NCI-H2227 (cell line): Measurements from ENCODE around the gene RTL10.
A peak's percentile ranks its signal among the peaks of the same experiment; 100 is the strongest.

Experiments
- DNase-seq: peaks from one replicate; lab custom pipeline; 2025; ENCODE audit not compliant: unreplicated experiment; lab: John Stamatoyannopoulos, UW

RTL10 gene

DNA sequence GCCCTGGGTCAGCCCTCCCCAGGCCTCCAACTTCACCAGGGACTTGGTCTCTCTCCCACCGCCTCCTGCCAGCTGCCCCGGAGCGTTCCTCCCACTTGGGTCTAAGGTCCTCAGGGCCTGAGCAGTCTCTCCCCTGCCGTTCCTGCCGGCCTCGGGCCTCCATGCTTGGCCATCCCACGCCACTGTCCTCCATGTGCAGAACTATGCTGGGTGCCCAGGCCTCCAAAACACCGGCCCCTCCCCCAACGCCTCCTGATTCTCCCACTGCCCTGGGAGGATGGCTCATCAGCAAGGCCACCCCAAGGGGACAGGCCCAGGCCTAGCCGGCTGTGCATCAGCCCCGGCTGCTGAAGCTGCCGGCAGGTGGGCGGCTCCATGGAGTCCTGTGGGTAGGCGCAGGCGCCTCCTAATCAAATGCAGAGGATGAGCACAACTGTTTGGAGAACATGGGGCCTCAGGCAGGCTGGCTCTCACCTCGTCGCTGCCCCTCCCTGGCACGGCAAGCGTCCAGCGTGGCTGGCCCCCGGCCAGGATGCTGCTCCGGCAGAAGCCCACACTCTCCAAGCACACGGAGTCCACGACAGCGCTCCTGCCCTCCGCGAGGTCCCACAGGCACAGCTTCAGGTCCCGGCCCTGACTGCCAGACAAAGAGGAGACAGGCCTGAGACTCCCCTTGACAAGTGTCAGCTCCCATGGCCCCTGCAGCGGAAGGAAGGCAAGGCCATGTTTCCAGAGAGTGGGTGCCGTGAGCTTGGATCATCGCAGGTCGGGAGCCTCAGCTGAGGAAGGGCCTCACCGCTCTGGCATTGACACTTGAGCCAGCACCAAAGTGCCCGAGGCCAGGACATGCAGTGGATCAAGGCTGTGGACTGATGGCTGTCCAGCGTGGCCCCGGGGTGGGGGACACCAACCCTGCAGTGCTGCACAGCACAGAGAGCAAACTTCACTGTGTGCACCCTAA, 42.6 kb downstream of the RTL10 start:
- no peak for DNase-seq

DNA sequence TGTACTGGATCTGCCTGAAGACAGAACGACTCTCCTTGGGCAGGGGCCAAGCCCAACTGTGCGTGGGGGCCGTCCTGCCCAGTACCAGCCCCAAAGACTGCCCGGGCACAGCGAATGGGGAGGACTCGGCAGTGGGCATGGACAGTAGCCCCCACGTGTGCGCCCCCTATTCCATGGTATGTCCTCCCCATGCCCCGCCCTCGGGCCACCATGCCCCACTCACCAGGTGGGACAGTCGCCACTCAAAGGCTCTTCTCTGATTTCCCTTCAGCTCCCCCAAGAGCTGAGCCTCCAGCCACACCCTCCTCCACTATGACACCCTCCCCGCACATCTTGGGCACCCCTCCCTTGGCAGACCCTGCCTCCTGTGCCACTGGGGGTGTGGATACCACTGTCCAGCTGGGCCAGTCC, 43.5 kb downstream of the RTL10 start:
- no peak for DNase-seq

DNA sequence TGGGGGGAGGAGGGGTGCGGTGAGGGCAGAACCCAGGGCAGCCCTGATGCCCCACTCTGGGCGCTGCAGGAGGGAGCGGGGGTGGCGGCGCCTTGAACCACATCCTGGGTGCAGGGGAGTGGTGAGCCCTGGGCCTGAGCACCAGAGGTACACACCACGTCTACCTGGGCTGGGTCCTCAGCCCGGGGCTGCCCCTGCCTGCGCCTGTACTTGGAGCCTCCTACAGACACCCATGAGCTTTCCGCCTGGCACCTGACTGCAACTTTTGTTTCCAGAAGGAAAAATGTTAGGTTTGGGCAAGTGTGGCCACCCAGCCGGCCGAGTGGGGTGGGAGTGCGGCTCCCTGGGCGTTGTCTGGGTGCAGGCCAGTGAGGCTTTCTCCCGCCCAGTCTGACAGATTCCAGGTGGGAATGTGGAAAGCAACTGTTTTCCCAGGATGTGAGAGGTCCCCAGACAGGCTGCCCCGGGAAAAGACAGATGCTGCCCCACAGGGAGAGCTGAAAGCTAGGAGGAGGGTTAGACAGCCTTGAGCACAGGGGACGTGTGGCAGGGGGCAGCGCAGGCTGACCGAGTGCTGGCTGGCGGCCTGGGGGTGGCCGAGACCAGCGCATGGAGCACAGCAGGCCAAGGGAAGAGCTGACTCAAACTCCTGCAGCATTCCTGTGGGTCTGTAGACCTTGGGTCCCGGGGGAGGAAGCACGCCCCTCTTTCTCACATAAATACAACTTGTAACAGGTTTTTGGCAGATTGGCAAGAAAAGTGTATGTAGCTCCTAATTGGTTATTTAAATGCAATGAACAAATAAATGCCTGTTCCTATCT, 44.1 kb downstream of the RTL10 start:
- DNase-seq, result no peak

- DNase-seq, result no peak
Observed at GRCh38 chr22:19809741-19810140, 44.9 kb downstream of the RTL10 start.

DNA sequence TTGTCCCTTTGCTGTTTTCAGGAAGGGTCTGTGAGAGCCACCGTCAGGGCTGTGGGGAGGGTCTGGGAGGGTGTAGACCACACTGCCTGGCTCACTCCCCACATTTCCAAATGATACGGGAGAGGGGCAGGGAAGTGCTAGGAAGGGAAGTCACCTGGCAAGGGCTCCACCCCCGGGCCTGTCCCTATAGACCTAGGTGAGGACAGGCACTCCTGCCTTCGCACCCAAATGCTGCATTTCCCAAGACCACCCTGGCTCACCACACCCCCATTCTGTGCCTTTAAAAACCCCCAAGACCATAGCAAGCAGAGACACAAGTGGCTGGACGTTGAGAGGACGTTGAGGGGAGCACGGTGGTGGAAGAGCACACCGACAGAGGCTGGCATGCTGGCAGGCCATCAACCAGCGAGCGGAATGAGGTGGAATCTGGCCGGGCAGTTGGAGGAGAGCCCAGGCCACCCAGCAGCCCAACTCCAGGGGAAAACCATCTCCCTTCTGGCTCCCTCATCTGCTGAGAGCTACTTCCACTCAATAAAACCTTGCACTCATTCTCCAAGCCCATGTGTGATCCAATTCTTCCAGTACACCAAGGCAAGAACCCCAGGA, 45.7 kb downstream of the RTL10 start:
- no peak for DNase-seq

- no peak for DNase-seq
Observed at GRCh38 chr22:19807914-19808872, 46.5 kb downstream of the RTL10 start.

GRCh38 chr22:19807161-19807913, 47.3 kb downstream of the RTL10 start:
- DNase-seq, result no peak

- DNase-seq, result peak; percentile 20
Observed at GRCh38 chr22:19806213-19807160, 48.2 kb downstream of the RTL10 start.

GRCh38 chr22:19805821-19806212, 48.9 kb downstream of the RTL10 start:
- DNase-seq, result no peak
